H9 (cell line): ENCODE data around the gene KCNG3. TPM values are rescaled to one million over a fixed set of nuclear protein-coding genes. Genes with fewer than 3 reads are reported as not detected.

ENCODE experiments used
- DNase-seq: peaks from one replicate; pipeline ENCODE4 v3.0.0-alpha.2; 2017
- H2AFZ ChIP-seq: one replicate; pipeline ENCODE4 v1.6.1; 2013; ENCODE audit warnings: mild to moderate bottlenecking, low read length, control low read depth, moderate library complexity
- H2AK5ac ChIP-seq: 2 replicates; pipeline ENCODE4 v1.6.1; 2013; ENCODE audit warnings: low read length, control low read depth, mixed read lengths; ENCODE audit not compliant: insufficient read length
- H2BK120ac ChIP-seq: one replicate; pipeline ENCODE4 v1.6.1; 2013; ENCODE audit warnings: low read depth, mild to moderate bottlenecking, low read length, control low read depth, inconsistent platforms; ENCODE audit not compliant: poor library complexity, severe bottlenecking
- H2BK12ac ChIP-seq: 2 replicates; pipeline ENCODE4 v1.6.1; 2013; ENCODE audit warnings: low read length, control low read depth, mixed read lengths, low read depth; ENCODE audit not compliant: insufficient read length
- H2BK15ac ChIP-seq: 2 replicates; pipeline ENCODE4 v1.6.1; 2013; ENCODE audit warnings: low read depth, low read length, control low read depth
- H2BK20ac ChIP-seq: one replicate; pipeline ENCODE4 v1.6.1; 2013; ENCODE audit warnings: low read depth, mild to moderate bottlenecking, low read length, control low read depth, inconsistent platforms; ENCODE audit not compliant: poor library complexity, severe bottlenecking
- H2BK5ac ChIP-seq: 2 replicates; pipeline ENCODE4 v1.6.1; 2013; ENCODE audit warnings: low read length, control low read depth, mixed read lengths; ENCODE audit not compliant: insufficient read length
- H3K14ac ChIP-seq: 2 replicates; pipeline ENCODE4 v1.6.1; 2013; ENCODE audit warnings: low read length, control low read depth; ENCODE audit not compliant: insufficient read depth
- H3K18ac ChIP-seq: 2 replicates; pipeline ENCODE4 v1.6.1; 2013; ENCODE audit warnings: low read depth, mild to moderate bottlenecking, mixed read lengths, low read length, control low read depth; ENCODE audit not compliant: insufficient read length
- H3K23ac ChIP-seq: 2 replicates; pipeline ENCODE4 v1.6.1; 2013; ENCODE audit warnings: low read length, control low read depth, mixed read lengths, low read depth; ENCODE audit not compliant: insufficient read length
- H3K23me2 ChIP-seq: 2 replicates; pipeline ENCODE4 v1.6.1; 2013; ENCODE audit warnings: low read depth, mild to moderate bottlenecking, mixed read lengths, low read length, control low read depth; ENCODE audit not compliant: insufficient read length, poor library complexity, severe bottlenecking
- H3K27ac ChIP-seq: 2 replicates; pipeline ENCODE4 v1.5.1; 2013; ENCODE audit warnings: low read length, control low read depth, mixed read lengths, low read depth; ENCODE audit not compliant: insufficient read length
- H3K27me3 ChIP-seq: 2 replicates; pipeline ENCODE4 v1.6.1; 2013; ENCODE audit warnings: low read length, control low read depth, inconsistent platforms; ENCODE audit not compliant: insufficient read depth
- H3K4ac ChIP-seq: 2 replicates; pipeline ENCODE4 v1.6.1; 2013; ENCODE audit warnings: low read depth, mild to moderate bottlenecking, control low read depth, inconsistent platforms, low read length, moderate library complexity
- H3K4me1 ChIP-seq: 2 replicates; pipeline ENCODE4 v1.6.1; 2013; ENCODE audit warnings: low read length, control low read depth, inconsistent platforms; ENCODE audit not compliant: insufficient read depth
- H3K4me2 ChIP-seq: 2 replicates; pipeline ENCODE4 v1.6.1; 2013; ENCODE audit warnings: low read length, control low read depth, mixed read lengths; ENCODE audit not compliant: insufficient read length, insufficient read depth
- H3K56ac ChIP-seq: 2 replicates; pipeline ENCODE4 v1.6.1; 2013; ENCODE audit warnings: low read depth, mild to moderate bottlenecking, mixed read lengths, low read length, control low read depth; ENCODE audit not compliant: insufficient read length
- H3K79me1 ChIP-seq: 2 replicates; pipeline ENCODE4 v1.6.1; 2013; ENCODE audit warnings: low read depth, mild to moderate bottlenecking, moderate library complexity, low read length, control low read depth, inconsistent platforms; ENCODE audit not compliant: insufficient read depth, poor library complexity, severe bottlenecking
- H3K79me2 ChIP-seq: 2 replicates; pipeline ENCODE4 v1.6.1; 2013; ENCODE audit warnings: low read length, control low read depth, inconsistent platforms; ENCODE audit not compliant: insufficient read depth
- H3K9ac ChIP-seq: 2 replicates; pipeline ENCODE4 v1.6.1; 2013; ENCODE audit warnings: low read length, control low read depth, mixed read lengths; ENCODE audit not compliant: insufficient read length; ENCODE audit errors: extremely low read depth
- H3K9me3 ChIP-seq: one replicate; pipeline ENCODE4 v1.6.1; 2013; ENCODE audit warnings: low read depth, low read length, inconsistent platforms; ENCODE audit not compliant: control insufficient read depth
- H3T11ph ChIP-seq: one replicate; pipeline ENCODE4 v1.6.1; 2013; ENCODE audit warnings: mild to moderate bottlenecking, low read length, control low read depth, inconsistent platforms
- H4K20me1 ChIP-seq: one replicate; pipeline ENCODE4 v1.6.1; 2013; ENCODE audit not compliant: control insufficient read depth, insufficient read length, insufficient read depth
- H4K5ac ChIP-seq: 2 replicates; pipeline ENCODE4 v1.6.1; 2013; ENCODE audit warnings: low read depth, mild to moderate bottlenecking, mixed read lengths, low read length, control low read depth; ENCODE audit not compliant: insufficient read length
- H4K8ac ChIP-seq: replicated peaks from 2 replicates; pipeline ENCODE4 v1.6.1; 2013; ENCODE audit warnings: low read length, control low read depth, mixed read lengths, low read depth; ENCODE audit not compliant: insufficient read length
- H4K91ac ChIP-seq: 2 replicates; pipeline ENCODE4 v1.6.1; 2013; ENCODE audit warnings: low read depth, mild to moderate bottlenecking, moderate library complexity, mixed read lengths, low read length, control low read depth; ENCODE audit not compliant: insufficient read length
- H3K27ac Mint-ChIP-seq, 3 experiments: 2 replicates in 2 of 3; 3 replicates in 1 of 3; pipeline ENCODE4 v1.8.0; 2020 to 2021; ENCODE audit warnings: mixed read lengths in 3 of 3, mild to moderate bottlenecking in 1 of 3, moderate library complexity in 1 of 3
- H3K27me3 Mint-ChIP-seq: 2 replicates; pipeline ENCODE4 v1.8.0; 2021; ENCODE audit warnings: low read depth, mild to moderate bottlenecking, moderate library complexity, mixed read lengths
- H3K36me3 Mint-ChIP-seq, 3 experiments: 2 replicates in 2 of 3; 3 replicates in 1 of 3; pipeline ENCODE4 v1.8.0; 2020 to 2021; ENCODE audit warnings: low read depth in 3 of 3, mixed read lengths in 3 of 3; ENCODE audit not compliant: insufficient read depth in 1 of 3
- H3K4me1 Mint-ChIP-seq, 2 experiments: 2 replicates each; pipeline ENCODE4 v1.8.0; 2020; ENCODE audit warnings: mixed read lengths in 2 of 2
- H3K4me3 Mint-ChIP-seq, 2 experiments: 2 replicates in 1 of 2; 3 replicates in 1 of 2; pipeline ENCODE4 v1.8.0; 2020 to 2021; ENCODE audit warnings: mild to moderate bottlenecking in 2 of 2, mixed read lengths in 2 of 2, moderate library complexity in 1 of 2
- H3K9me3 Mint-ChIP-seq, 2 experiments: 2 replicates in 1 of 2; 3 replicates in 1 of 2; pipeline ENCODE4 v1.8.0; 2020; ENCODE audit warnings: mild to moderate bottlenecking in 2 of 2, mixed read lengths in 2 of 2, moderate library complexity in 1 of 2
- WGBS: extraction: QIAGEN DNeasy Blood & Tissue Kit; methylation state at CpG from one replicate; pipeline ENCODE4 v1.1.7; 2013; ENCODE audit warnings: missing lambda C conversion rate, low lambda C conversion rate, mixed read lengths; ENCODE audit not compliant: insufficient read length; ENCODE audit errors: extremely low coverage; 5-methylcytosine and 5-hydroxymethylcytosine counted together
- total RNA-seq: library from RNA; stranded (reverse); gene quantifications from 2 replicates; pipeline ENCODE4 v1.2.1, GENCODE V29; 2021
- TF ChIP-seq, protein P1 (sequence below): fragments of 200-600 bp; sonication (generic); conservative IDR thresholded peaks from 3 replicates; pipeline ENCODE4 v1.8.0; 2021; ENCODE audit warnings: antibody characterized with exemption, mild to moderate bottlenecking

KCNG3 gene
- total RNA-seq, 1 experiment from 2014 or later, result 16.5 TPM

DNA sequence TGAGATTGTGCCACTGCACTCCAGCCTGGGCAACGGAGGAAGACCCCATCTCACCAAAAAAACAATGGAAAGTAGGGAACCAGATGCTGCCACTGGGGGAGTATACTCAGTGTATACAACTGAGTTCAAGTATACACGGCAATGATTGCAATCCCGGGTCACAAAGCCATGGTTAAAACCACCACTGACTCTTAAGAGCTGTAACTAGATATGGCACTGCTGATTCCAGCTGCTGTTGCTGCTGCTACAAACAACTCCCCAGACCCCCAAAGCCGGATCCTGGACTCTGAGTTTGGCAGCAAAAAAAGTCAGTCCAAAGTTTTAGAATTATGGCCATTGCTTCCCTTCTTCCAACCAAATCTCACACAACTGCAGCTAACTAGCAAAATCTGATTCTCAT is 89.1 kb downstream of the KCNG3 start:
- Histone ChIP-seq H3T11ph (no peak overlapping the region), H3K9me3 (no peaks in the 10 kb centered on the region), H3K4me2 (no peak overlapping the region), H3K14ac (no peak overlapping the region), H2BK20ac (no peak overlapping the region), H2BK5ac (no peak overlapping the region), H3K23me2 (no peaks in the 10 kb centered on the region), H3K4ac (no peak overlapping the region), H2BK15ac (no peak overlapping the region), H4K5ac (no peak overlapping the region), H4K20me1 (no peaks in the 10 kb centered on the region), H3K27me3 (no peaks in the 10 kb centered on the region), H3K23ac (no peak overlapping the region), H4K91ac (no peak overlapping the region), H2BK12ac (no peak overlapping the region), H3K9ac (no peak overlapping the region), H3K27ac (no peak overlapping the region), H3K4me1 (no peaks in the 10 kb centered on the region), H4K8ac (no peak overlapping the region), H3K79me1 (no peaks in the 10 kb centered on the region), H2AFZ (no peak overlapping the region), H3K56ac (no peak overlapping the region), H2AK5ac (no peak overlapping the region), H3K18ac (no peak overlapping the region), H2BK120ac (no peak overlapping the region), H3K79me2 (no peaks in the 10 kb centered on the region)
- Mint-ChIP-seq H3K4me1 (no peaks in the 10 kb centered on the region), H3K27ac (no peak overlapping the region), H3K9me3 (peaks cover 8 to 10% of the 10 kb centered on the region in 2 experiments; a peak in 4 of 5 replicates), H3K27me3 (no peaks in the 10 kb centered on the region; the same call in 1 of the 2 replicates), H3K4me3 (no peak overlapping the region), H3K36me3 (peaks cover 12 to 15% (median 13%) of the 10 kb centered on the region in 3 experiments)
- no CpG with 5 or more reads among the region's 4 CpGs for WGBS
- no peak for DNase-seq
- TF ChIP-seq, protein P1, sequence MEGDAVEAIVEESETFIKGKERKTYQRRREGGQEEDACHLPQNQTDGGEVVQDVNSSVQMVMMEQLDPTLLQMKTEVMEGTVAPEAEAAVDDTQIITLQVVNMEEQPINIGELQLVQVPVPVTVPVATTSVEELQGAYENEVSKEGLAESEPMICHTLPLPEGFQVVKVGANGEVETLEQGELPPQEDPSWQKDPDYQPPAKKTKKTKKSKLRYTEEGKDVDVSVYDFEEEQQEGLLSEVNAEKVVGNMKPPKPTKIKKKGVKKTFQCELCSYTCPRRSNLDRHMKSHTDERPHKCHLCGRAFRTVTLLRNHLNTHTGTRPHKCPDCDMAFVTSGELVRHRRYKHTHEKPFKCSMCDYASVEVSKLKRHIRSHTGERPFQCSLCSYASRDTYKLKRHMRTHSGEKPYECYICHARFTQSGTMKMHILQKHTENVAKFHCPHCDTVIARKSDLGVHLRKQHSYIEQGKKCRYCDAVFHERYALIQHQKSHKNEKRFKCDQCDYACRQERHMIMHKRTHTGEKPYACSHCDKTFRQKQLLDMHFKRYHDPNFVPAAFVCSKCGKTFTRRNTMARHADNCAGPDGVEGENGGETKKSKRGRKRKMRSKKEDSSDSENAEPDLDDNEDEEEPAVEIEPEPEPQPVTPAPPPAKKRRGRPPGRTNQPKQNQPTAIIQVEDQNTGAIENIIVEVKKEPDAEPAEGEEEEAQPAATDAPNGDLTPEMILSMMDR, result no peak
